AG04450 (cell line): ENCODE measurements around the gene NSUN4. TPM values are rescaled to one million over a fixed set of nuclear protein-coding genes. Genes with fewer than 3 reads are reported as not detected.
"Not testable (repeated sequence)": the region's sequence is repeated elsewhere in the genome, so short reads cannot be mapped to it uniquely, and the experiment has no call there.

Experiments
- CTCF ChIA-PET: fragments of 300-600, 350-600 bp; formaldehyde crosslinking; extraction: SDS; loops from one replicate; lab custom pipeline; 2022; ENCODE audit warnings: antibody characterized with exemption, inconsistent platforms; lab: Charles Lee
- POLR2A ChIA-PET: fragments of 350-600 bp; formaldehyde crosslinking; extraction: SDS; loops from one replicate; lab custom pipeline; 2021; ENCODE audit warnings: antibody characterized with exemption, inconsistent platforms; lab: Yijun Ruan, JAX
- DNase-seq: peaks from one replicate; pipeline ENCODE4 v3.0.0-alpha.2; 2011; ENCODE audit warnings: low read depth, low spot score
- H3K27ac ChIP-seq: one replicate; pipeline ENCODE4 v1.5.1; 2012; ENCODE audit warnings: low read depth, low read length, control low read depth
- H3K27me3 ChIP-seq: one replicate; pipeline ENCODE4 v1.6.0; 2012; ENCODE audit warnings: low read length; ENCODE audit not compliant: control insufficient read depth, insufficient read depth
- H3K4me3 ChIP-seq: 2 replicates; pipeline ENCODE4 v1.5.1; 2011; ENCODE audit warnings: mild to moderate bottlenecking, low read depth, low read length, control low read depth
- H3K9me3 ChIP-seq: 2 replicates; pipeline ENCODE4 v1.5.1; 2012; ENCODE audit warnings: low read length; ENCODE audit not compliant: control insufficient read depth, insufficient read depth
- polyA plus RNA-seq: library from polyadenylated mRNA; depleted of rRNA; stranded (reverse); fragments of >200 nt; gene quantifications from 2 replicates; pipeline ENCODE4 v1.2.3, GENCODE V29; 2011
- TF ChIP-seq, protein P1 (sequence below): IDR thresholded peaks from 2 replicates; pipeline ENCODE4 v1.5.1; 2011; ENCODE audit warnings: low read depth, low read length, control low read depth, inconsistent platforms

The NSUN4 gene
- polyA plus RNA-seq, 1 experiment, result 18.4 TPM

DNA sequence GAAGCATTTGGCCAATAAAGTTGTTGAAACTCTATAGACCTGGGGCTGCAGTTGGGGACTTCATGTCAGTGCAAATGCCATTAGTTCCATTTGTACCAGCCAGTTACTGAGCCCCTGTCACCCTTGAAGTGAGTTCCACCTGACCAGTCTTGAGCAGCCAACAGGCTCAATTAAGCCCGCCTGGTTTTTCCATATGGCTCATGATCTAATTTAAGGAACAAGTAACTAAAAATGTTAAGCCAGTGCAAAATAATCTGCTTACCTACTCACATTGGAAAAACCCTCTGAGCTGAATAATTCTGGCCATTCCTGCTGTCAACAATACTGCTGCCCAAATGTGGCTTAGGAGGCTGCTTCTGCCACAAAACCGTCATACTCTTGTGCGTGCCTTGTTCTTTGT is 21.6 kb downstream of the NSUN4 start:
- Histone ChIP-seq H3K27me3 (no peaks in the 10 kb centered on the region), H3K27ac (no peak overlapping the region), H3K4me3 (no peak overlapping the region), H3K9me3 (no peaks in the 10 kb centered on the region)
- POLR2A ChIA-PET, result no interaction called here
- no peak for DNase-seq
- CTCF ChIA-PET, result interaction anchor here (0.6 to 1.7 kb wide), 2 partner anchors 8 to 14 kb away, joined by 4 to 8 read pairs; no protein-coding TSS in a partner anchor
- TF ChIP-seq, protein P1, sequence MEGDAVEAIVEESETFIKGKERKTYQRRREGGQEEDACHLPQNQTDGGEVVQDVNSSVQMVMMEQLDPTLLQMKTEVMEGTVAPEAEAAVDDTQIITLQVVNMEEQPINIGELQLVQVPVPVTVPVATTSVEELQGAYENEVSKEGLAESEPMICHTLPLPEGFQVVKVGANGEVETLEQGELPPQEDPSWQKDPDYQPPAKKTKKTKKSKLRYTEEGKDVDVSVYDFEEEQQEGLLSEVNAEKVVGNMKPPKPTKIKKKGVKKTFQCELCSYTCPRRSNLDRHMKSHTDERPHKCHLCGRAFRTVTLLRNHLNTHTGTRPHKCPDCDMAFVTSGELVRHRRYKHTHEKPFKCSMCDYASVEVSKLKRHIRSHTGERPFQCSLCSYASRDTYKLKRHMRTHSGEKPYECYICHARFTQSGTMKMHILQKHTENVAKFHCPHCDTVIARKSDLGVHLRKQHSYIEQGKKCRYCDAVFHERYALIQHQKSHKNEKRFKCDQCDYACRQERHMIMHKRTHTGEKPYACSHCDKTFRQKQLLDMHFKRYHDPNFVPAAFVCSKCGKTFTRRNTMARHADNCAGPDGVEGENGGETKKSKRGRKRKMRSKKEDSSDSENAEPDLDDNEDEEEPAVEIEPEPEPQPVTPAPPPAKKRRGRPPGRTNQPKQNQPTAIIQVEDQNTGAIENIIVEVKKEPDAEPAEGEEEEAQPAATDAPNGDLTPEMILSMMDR, result no peak

DNA sequence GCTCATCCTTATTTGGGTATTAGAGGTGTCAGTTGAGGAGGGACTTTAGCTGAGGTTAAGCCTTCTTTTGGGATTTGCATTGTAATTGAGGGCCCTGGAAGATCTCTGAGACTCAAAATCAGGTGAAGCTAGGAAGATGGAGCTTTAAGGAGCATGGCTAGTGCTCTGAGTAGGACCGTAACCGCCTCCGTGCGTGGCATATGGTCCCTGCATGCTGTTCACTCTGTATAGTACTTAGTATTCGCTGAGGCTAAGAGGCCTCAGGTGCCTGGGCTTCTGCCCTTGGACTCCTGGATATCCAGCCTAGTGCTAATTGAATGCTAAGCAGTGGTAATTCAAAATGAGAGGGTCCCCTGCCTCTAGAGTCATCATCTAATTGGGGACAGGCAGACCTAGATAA is 22.5 kb downstream of the NSUN4 start:
- Histone ChIP-seq H3K27ac (no peak overlapping the region), H3K27me3 (no peaks in the 10 kb centered on the region), H3K9me3 (no peaks in the 10 kb centered on the region), H3K4me3 (no peak overlapping the region)
- POLR2A ChIA-PET, result no interaction called here
- CTCF ChIA-PET, result interaction anchor here (1.7 kb wide), 1 partner anchor 15 kb away, joined by 4 read pairs; no protein-coding TSS in a partner anchor
- TF ChIP-seq, protein P1, result no peak
- DNase-seq, result no peak

DNA sequence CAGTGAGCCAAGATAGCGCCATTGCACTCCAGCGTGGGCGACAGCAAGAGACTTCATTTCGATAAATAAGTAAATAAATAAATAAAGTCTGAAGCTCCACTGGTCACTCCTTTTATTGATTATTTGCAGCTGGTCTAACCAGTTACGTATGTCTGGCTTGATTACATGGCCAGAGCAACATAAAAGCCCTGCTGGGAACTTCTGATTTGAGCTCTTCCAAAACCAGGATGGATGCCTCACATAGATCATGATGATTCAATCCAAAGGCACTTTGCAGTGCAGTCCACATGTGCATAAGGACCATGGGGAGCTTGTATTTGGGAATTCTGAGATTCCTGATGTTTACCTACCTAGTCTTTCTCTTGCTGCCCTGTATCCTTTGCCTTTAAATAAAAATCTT is 24.0 kb downstream of the NSUN4 start:
- Histone ChIP-seq H3K9me3 (no peaks in the 10 kb centered on the region), H3K27ac (no peak overlapping the region), H3K27me3 (no peaks in the 10 kb centered on the region), H3K4me3 (no peak overlapping the region)
- ChIA-PET CTCF (interaction anchor here (1.4 kb wide), 1 partner anchor 16 kb away, joined by 10 read pairs; no protein-coding TSS in a partner anchor), POLR2A (interaction anchor here (0.6 kb wide), 1 partner anchor 55 kb away, joined by 3 read pairs; no protein-coding TSS in a partner anchor)
- no peak for DNase-seq
- TF ChIP-seq, protein P1, result no peak

DNA sequence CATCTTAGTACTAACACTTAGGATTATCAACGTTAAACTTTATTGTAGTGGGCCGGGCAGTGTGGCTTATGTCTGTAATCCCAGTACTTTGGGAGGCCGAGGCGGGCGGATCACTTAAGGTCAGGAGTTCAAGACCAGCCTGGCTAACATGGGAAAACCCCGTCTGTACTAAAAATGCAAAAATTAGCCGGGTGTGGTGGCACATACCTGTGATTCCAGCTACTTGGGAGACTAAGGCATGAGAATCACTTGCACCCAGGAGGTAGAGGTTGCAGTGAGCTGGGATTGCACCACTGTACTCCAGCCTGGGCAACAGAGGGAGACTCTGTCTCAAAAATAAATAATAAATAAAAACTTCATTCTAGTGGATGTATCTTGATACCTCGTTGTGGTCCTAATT is 25.2 kb downstream of the NSUN4 start:
- DNase-seq, H3K4me3 ChIP-seq, H3K9me3 ChIP-seq, H3K27ac ChIP-seq, POLR2A ChIA-PET, H3K27me3 ChIP-seq, CTCF ChIA-PET: not testable (repeated sequence)

DNA sequence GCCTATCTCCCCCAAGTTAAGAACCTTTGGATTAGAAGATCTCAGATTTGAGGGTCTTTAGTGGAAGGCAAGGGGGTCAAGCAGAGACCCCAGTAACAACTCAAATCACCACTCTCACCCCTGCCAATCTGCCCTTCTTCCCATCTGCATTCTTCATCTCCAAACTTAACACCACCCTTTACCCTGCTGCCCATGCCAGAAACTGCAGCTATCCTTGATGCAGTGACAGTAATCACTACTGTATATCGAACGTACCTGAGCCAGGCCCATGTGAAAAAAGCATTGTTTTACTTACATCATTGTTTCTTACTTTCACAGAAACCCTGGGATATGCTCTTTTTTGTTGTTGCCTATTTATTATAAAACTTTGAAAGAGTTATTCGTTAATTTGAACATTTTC is 26.5 kb downstream of the NSUN4 start:
- no peak for DNase-seq
- Histone ChIP-seq H3K9me3 (no peaks in the 10 kb centered on the region), H3K27me3 (no peaks in the 10 kb centered on the region), H3K27ac (no peak overlapping the region), H3K4me3 (no peak overlapping the region)
- TF ChIP-seq, protein P1, result no peak
- ChIA-PET POLR2A (no interaction called here), CTCF (interaction anchor here (1.5 kb wide), 1 partner anchor 14 kb away, joined by 5 read pairs; no protein-coding TSS in a partner anchor)

DNA sequence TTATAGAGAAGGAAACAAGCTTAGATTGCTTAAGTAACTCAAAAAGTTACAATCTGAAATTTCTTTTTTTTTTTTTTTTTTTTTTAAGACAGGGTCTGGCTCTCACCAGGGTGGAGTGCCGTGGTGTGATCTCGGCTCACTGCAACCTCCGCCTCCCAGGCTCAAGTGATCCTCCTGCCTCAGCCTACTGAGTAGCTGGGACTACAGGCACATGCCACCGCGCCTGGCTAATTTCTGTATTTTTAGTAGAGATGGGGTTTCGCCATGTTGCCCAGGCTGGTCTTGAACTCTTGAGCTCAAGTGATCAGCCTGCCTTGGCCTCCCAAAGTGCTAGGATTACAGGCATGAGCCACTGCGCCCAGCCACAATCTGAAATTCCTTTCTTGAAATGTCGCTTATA is 27.1 kb downstream of the NSUN4 start:
- H3K4me3 ChIP-seq, DNase-seq, H3K27me3 ChIP-seq, H3K9me3 ChIP-seq, POLR2A ChIA-PET, H3K27ac ChIP-seq: not testable (repeated sequence)
- CTCF ChIA-PET, result interaction anchor here (1.5 kb wide), 1 partner anchor 15 kb away, joined by 5 read pairs; no protein-coding TSS in a partner anchor
